ENCODE results near the gene DPP6. TPM values are rescaled to one million over a fixed set of nuclear protein-coding genes. Genes with fewer than 3 reads are reported as not detected.

Gene DPP6
- total and polyA plus RNA-seq, 2 of the 8 experiments (the other 6 are each of a cell fraction or from before 2014, with no cell fraction given) = 4.7 to 6.8 TPM

DNA sequence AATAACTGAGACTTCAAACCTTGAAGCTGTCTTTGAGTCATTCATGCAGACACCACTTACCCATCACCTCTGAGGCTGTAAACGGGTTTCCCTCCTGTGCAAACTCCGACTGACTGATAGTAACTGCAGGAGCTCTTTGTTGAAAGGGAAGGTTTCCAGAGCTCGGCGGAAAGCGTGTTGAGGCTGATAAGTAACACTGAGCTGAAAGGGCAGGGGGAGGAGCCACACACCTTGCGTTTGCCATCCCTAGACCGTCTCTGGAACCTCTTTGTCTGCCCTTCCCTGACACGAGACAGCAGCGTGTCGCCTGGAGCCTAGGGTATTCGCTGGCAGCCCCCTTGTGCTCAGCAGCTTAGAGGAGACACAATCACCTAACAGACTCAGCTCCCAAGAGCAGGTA, 816.7 kb downstream of the DPP6 start:
- no peak overlapping the region for H2BK5ac ChIP-seq (ENCODE audit: low read depth, low read length)
- H3K36me3 ChIP-seq (ENCODE audit: control insufficient read depth in 2 of 4, insufficient read depth in 4 of 4, low read length in 3 of 4) = no peaks in the 10 kb centered on the region
- H2BK20ac ChIP-seq (ENCODE audit: low read length) = no peak overlapping the region
- H3K27ac ChIP-seq (ENCODE audit: low read depth, low read length) = no peak overlapping the region
- H3K4me2 ChIP-seq (ENCODE audit: insufficient read depth in 1 of 2, low read depth in 2 of 2, low read length in 2 of 2) = no peak overlapping the region
- peaks cover 0 to 12% (median 5%) of the 10 kb centered on the region in 4 experiments; a peak in 4 of 7 replicates for H3K4me1 ChIP-seq (replicated peaks in 1 of 4; ENCODE audit: control insufficient read depth in 3 of 4, insufficient read depth in 4 of 4, low read length in 3 of 4)
- H3K27me3 ChIP-seq (replicated peaks in 1 of 4; ENCODE audit: control insufficient read depth in 3 of 4, extremely low read depth in 1 of 4, insufficient read depth in 3 of 4, low read length in 3 of 4) = no peaks in the 10 kb centered on the region; a peak in 2 of 7 replicates
- no peak overlapping the region for H2BK12ac ChIP-seq (ENCODE audit: low read depth, low read length)
- POLR2A ChIA-PET (ENCODE audit: partially characterized antibody) = no interaction called here
- DNase-seq (ENCODE audit: low read depth in 1 of 2, low spot score in 2 of 2) (no peak), FAIRE-seq (peak; percentile 68)
- no peak overlapping the region for H3K4me3 ChIP-seq (ENCODE audit: extremely low read depth in 1 of 4, insufficient read depth in 2 of 4, low read depth in 3 of 4, low read length in 4 of 4)
- H3K23me2 ChIP-seq (ENCODE audit: low read depth, low read length) = 0 out of 2 replicates have a peak, but pooled peaks cover 4% of the 10 kb centered on the region
- H3K79me2 ChIP-seq (ENCODE audit: control insufficient read depth in 1 of 2, insufficient read depth in 2 of 2, low read length in 2 of 2) = no peaks in the 10 kb centered on the region
- H3K14ac ChIP-seq (ENCODE audit: insufficient read length) = no peak overlapping the region
- H4K20me1 ChIP-seq (replicated peaks in 1 of 2; ENCODE audit: control insufficient read depth in 1 of 2, insufficient read depth in 2 of 2, low read length in 2 of 2) = peaks cover 0 to 4% of the 10 kb centered on the region in 2 experiments
- H4K8ac ChIP-seq (ENCODE audit: extremely low read depth, insufficient read depth, low read length) = 0 out of 2 replicates have a peak overlapping the region, but pooled peaks have one; percentile 82
- H4K5ac ChIP-seq (ENCODE audit: insufficient read length, low read depth, low read length) = no peak overlapping the region
- H3K9ac ChIP-seq (replicated peaks in 1 of 4; ENCODE audit: extremely low read depth in 1 of 4, low read depth in 3 of 4, low read length in 3 of 4) = no peak overlapping the region
- CTCF ChIA-PET (ENCODE audit: partially characterized antibody) = interaction anchor here (1.3 kb wide), 1 partner anchor 58 kb away, joined by 3 read pairs; no protein-coding TSS in a partner anchor
- H3K4ac ChIP-seq (replicated peaks; ENCODE audit: insufficient read length, low read depth, low read length) = no peak overlapping the region
- 0 out of 2 replicates have a peak, but pooled peaks cover 3% of the 10 kb centered on the region for H3K79me1 ChIP-seq (ENCODE audit: low read depth, low read length)
- H3K56ac ChIP-seq (replicated peaks; ENCODE audit: insufficient read length, low read depth, low read length) = no peak overlapping the region
- no peak overlapping the region for H2AK5ac ChIP-seq (ENCODE audit: low read depth, low read length)
- no peak overlapping the region for H2BK15ac ChIP-seq (ENCODE audit: low read length)
- H4K91ac ChIP-seq (replicated peaks; ENCODE audit: insufficient read length, low read length) = no peak overlapping the region
- 60% methylated on average over 11 of the region's 11 CpGs; no CpG with 5 or more reads in 1 of the 2 experiments for WGBS, 2 experiments (ENCODE audit: extremely low coverage in 1 of 2, insufficient coverage in 1 of 2, insufficient read length in 1 of 2, insufficient replicate concordance in 2 of 2, low coverage in 1 of 2, low lambda C conversion rate in 2 of 2, missing lambda C conversion rate in 1 of 2)
- TF ChIP-seq, protein P1, sequence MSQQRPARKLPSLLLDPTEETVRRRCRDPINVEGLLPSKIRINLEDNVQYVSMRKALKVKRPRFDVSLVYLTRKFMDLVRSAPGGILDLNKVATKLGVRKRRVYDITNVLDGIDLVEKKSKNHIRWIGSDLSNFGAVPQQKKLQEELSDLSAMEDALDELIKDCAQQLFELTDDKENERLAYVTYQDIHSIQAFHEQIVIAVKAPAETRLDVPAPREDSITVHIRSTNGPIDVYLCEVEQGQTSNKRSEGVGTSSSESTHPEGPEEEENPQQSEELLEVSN (IDR thresholded peaks at IDR 0.05) = 0 out of 2 replicates have a peak, but pooled peaks have one; percentile 14
- TF ChIP-seq NRF1 (IDR thresholded peaks at IDR 0.05; ENCODE audit: low read depth, low read length) (no peak), HDAC2 (IDR thresholded peaks at IDR 0.05; ENCODE audit: borderline replicate concordance in 1 of 2, low read depth in 2 of 2, low read length in 2 of 2) (no peak)
- H3K23ac ChIP-seq (ENCODE audit: insufficient read length) = no peak overlapping the region
- H2BK120ac ChIP-seq (replicated peaks; ENCODE audit: low read depth, low read length) = no peak overlapping the region
- peak overlapping the region; percentile 36 for H2AFZ ChIP-seq (ENCODE audit: low read length)
- H3K18ac ChIP-seq (ENCODE audit: extremely low read depth, low read length) = no peak overlapping the region
- no peaks in the 10 kb centered on the region for H3K9me3 ChIP-seq (ENCODE audit: insufficient read depth in 2 of 2, low read depth in 1 of 2, low read length in 1 of 2)
